IPS-18c (cell line): ENCODE results near the gene PCTP.

Experiments
- H3K4me3 ChIP-seq: 2 replicates; pipeline ENCODE4 v1.7.0; 2013; ENCODE audit warnings: low read depth, mild to moderate bottlenecking, low read length, moderate library complexity; ENCODE audit not compliant: insufficient read depth
- H3K9me3 ChIP-seq: one replicate; pipeline ENCODE4 v1.6.1; 2013; ENCODE audit warnings: mild to moderate bottlenecking, low read length, moderate library complexity; ENCODE audit not compliant: control insufficient read depth, insufficient read depth

The PCTP gene

GRCh38 chr17:55742272-55743102, 8.4 kb upstream of the PCTP start:
- H3K4me3 ChIP-seq, result no peak overlapping the region

GRCh38 chr17:55743103-55743679, 7.7 kb upstream of the PCTP start:
- Histone ChIP-seq H3K4me3 (no peak overlapping the region), H3K9me3 (no peaks in the 10 kb centered on the region)

More at GRCh38 chr17:55742272-55743102, 8.4 kb upstream of the PCTP start:
- H3K9me3 ChIP-seq, result no peaks in the 10 kb centered on the region

- no peak overlapping the region for H3K4me3 ChIP-seq
- no peaks in the 10 kb centered on the region for H3K9me3 ChIP-seq
Measured at GRCh38 chr17:55745258-55745657, 5.6 kb upstream of the PCTP start.

- no peaks in the 10 kb centered on the region for H3K9me3 ChIP-seq
- H3K4me3 ChIP-seq, result no peak overlapping the region
Measured at GRCh38 chr17:55746466-55746865, 4.4 kb upstream of the PCTP start.

- H3K9me3 ChIP-seq, result no peaks in the 10 kb centered on the region
- H3K4me3 ChIP-seq, result no peak overlapping the region
Measured at GRCh38 chr17:55747209-55747608, 3.6 kb upstream of the PCTP start.

- Histone ChIP-seq H3K9me3 (no peaks in the 10 kb centered on the region), H3K4me3 (no peak overlapping the region)
Measured at GRCh38 chr17:55748841-55749240, 2.0 kb upstream of the PCTP start.

GRCh38 chr17:55749985-55750384, 866 bp upstream of the PCTP start:
- Histone ChIP-seq H3K4me3 (no peak overlapping the region), H3K9me3 (no peaks in the 10 kb centered on the region)

GRCh38 chr17:55751720-55752250, 934 bp downstream of the PCTP start:
- Histone ChIP-seq H3K4me3 (peak overlapping the region; percentile 75), H3K9me3 (no peaks in the 10 kb centered on the region)

- no peak overlapping the region for H3K4me3 ChIP-seq
- no peaks in the 10 kb centered on the region for H3K9me3 ChIP-seq
Measured at GRCh38 chr17:55756689-55757088, 5.8 kb downstream of the PCTP start.

- Histone ChIP-seq H3K4me3 (no peak overlapping the region), H3K9me3 (no peaks in the 10 kb centered on the region)
Measured at GRCh38 chr17:55757659-55758058, 6.8 kb downstream of the PCTP start.

GRCh38 chr17:55758171-55758570, 7.3 kb downstream of the PCTP start:
- Histone ChIP-seq H3K4me3 (no peak overlapping the region), H3K9me3 (no peaks in the 10 kb centered on the region)

- H3K4me3 ChIP-seq, result no peak overlapping the region
- H3K9me3 ChIP-seq, result no peaks in the 10 kb centered on the region
Measured at GRCh38 chr17:55760643-55761355, 9.9 kb downstream of the PCTP start.

- H3K9me3 ChIP-seq, result no peaks in the 10 kb centered on the region
- no peak overlapping the region for H3K4me3 ChIP-seq
Measured at GRCh38 chr17:55762086-55762858, 11.4 kb downstream of the PCTP start.

GRCh38 chr17:55763856-55764255, 13.0 kb downstream of the PCTP start:
- no peaks in the 10 kb centered on the region for H3K9me3 ChIP-seq
- no peak overlapping the region for H3K4me3 ChIP-seq

GRCh38 chr17:55764610-55765009, 13.8 kb downstream of the PCTP start:
- H3K4me3 ChIP-seq, result no peak overlapping the region
- H3K9me3 ChIP-seq, result no peaks in the 10 kb centered on the region

- Histone ChIP-seq H3K9me3 (no peaks in the 10 kb centered on the region), H3K4me3 (no peak overlapping the region)
Measured at GRCh38 chr17:55765472-55765871, 14.6 kb downstream of the PCTP start.

- no peak overlapping the region for H3K4me3 ChIP-seq
- H3K9me3 ChIP-seq, result peaks cover 2% of the 10 kb centered on the region
Measured at GRCh38 chr17:55768936-55769624, 18.2 kb downstream of the PCTP start.
